ENCODE measurements around the gene CRACR2B.

Gene CRACR2B

GRCh38 chr11:837189-837989, 9.7 kb downstream of the CRACR2B start:
- Histone ChIP-seq H3K36me3 (ENCODE audit: control insufficient read depth in 2 of 2, insufficient read depth in 1 of 2, low read length in 2 of 2) (peaks cover 0 to 63% of the 10 kb centered on the region in 2 experiments; a peak in 1 of 3 replicates), H3K27ac (ENCODE audit: extremely low read depth, low read depth, low read length) (no peak overlapping the region), H3K4me3 (ENCODE audit: low read depth, low read length) (no peak overlapping the region), H3K9me3 (ENCODE audit: control insufficient read depth, insufficient read depth, low read depth, low read length) (no peaks in the 10 kb centered on the region), H3K4me1 (ENCODE audit: control insufficient read depth, insufficient read depth, low read length) (no peaks in the 10 kb centered on the region; the same call in 1 of the 2 replicates)
- peak; percentile 80 for TF ChIP-seq ZFHX2 (tag by site-specific recombination; conservative IDR thresholded peaks at IDR 0.05)
- no peak for TF ChIP-seq SP2 (tag by site-specific recombination; IDR thresholded peaks at IDR 0.05)
- no peak for TF ChIP-seq ZNF624 (tag by site-specific recombination; IDR thresholded peaks at IDR 0.05)
- peak; percentile 67; the same call in 1 of the 2 replicates for TF ChIP-seq KLF10 (tag by site-specific recombination; IDR thresholded peaks at IDR 0.05)
- no peak for TF ChIP-seq ZSCAN18 (tag by site-specific recombination; IDR thresholded peaks at IDR 0.05)
- no peak for TF ChIP-seq ZNF404 (tag by site-specific recombination; IDR thresholded peaks at IDR 0.05)
- TF ChIP-seq EGR2 (tag by site-specific recombination; IDR thresholded peaks at IDR 0.05; ENCODE audit: low read depth), result peak; percentile 81
- TF ChIP-seq ZFP37 (tag by site-specific recombination; IDR thresholded peaks at IDR 0.05), result no peak
- TF ChIP-seq KLF7 (tag by site-specific recombination; IDR thresholded peaks at IDR 0.05; ENCODE audit: borderline replicate concordance), result no peak
- TF ChIP-seq ZBTB8A (tag by site-specific recombination; IDR thresholded peaks at IDR 0.05), result no peak
- 0 out of 2 replicates have a peak, but pooled peaks have one; percentile 25 for TF ChIP-seq KLF8 (tag by site-specific recombination; IDR thresholded peaks at IDR 0.05)
- TF ChIP-seq TRIM28 (IDR thresholded peaks at IDR 0.05; ENCODE audit: borderline replicate concordance, low read length), result no peak
- TF ChIP-seq ZNF175 (tag by site-specific recombination; IDR thresholded peaks at IDR 0.05), result no peak
- TF ChIP-seq ZNF274 (IDR thresholded peaks at IDR 0.05; ENCODE audit: low read length), result no peak
- no peak for TF ChIP-seq ZNF274 (tag by site-specific recombination; IDR thresholded peaks at IDR 0.05; ENCODE audit: borderline replicate concordance)
- no peak for TF ChIP-seq ZNF580 (tag by site-specific recombination; IDR thresholded peaks at IDR 0.05)
- no peak for TF ChIP-seq ZNF623 (tag by site-specific recombination; IDR thresholded peaks at IDR 0.05)
- TF ChIP-seq ZBTB6 (tag by site-specific recombination; IDR thresholded peaks at IDR 0.05), result no peak
- TF ChIP-seq ZNF214 (tag by site-specific recombination; IDR thresholded peaks at IDR 0.05; ENCODE audit: borderline replicate concordance), result no peak
- TF ChIP-seq ZNF184 (tag by site-specific recombination; IDR thresholded peaks at IDR 0.05), result no peak
- no peak for TF ChIP-seq ZNF529 (tag by site-specific recombination; IDR thresholded peaks at IDR 0.05; ENCODE audit: insufficient replicate concordance)
- TF ChIP-seq GLIS1 (tag by site-specific recombination; IDR thresholded peaks at IDR 0.05), result peak; percentile 48
- no peak for TF ChIP-seq IKZF3 (tag by site-specific recombination; IDR thresholded peaks at IDR 0.05)
- peak; percentile 72 for TF ChIP-seq KLF1 (tag by site-specific recombination; IDR thresholded peaks at IDR 0.05)
- TF ChIP-seq CTCF (tag by site-specific recombination; IDR thresholded peaks at IDR 0.05), result no peak
- peak; percentile 82 for TF ChIP-seq GLIS2 (tag by site-specific recombination; IDR thresholded peaks at IDR 0.05)
- TF ChIP-seq ZNF585B (tag by site-specific recombination; IDR thresholded peaks at IDR 0.05), result no peak
- TF ChIP-seq SP7 (tag by site-specific recombination; IDR thresholded peaks at IDR 0.05), result no peak
- CTCF ChIA-PET, result interaction anchor here (0.7 kb wide), 1 partner anchor 318 kb away, joined by 4 read pairs; no protein-coding TSS in a partner anchor
- POLR2A ChIA-PET, result interaction anchor here (1.2 to 15.0 kb wide), 3 partner anchors 21 to 47 kb away, joined by 3 to 202 read pairs (median 4); partner anchors contain the start of genes CEND1, PNPLA2 and RPLP2

Measured in HEK293 (cell line).